ENCODE data around the gene ZBTB38. TPM values are rescaled to one million over a fixed set of nuclear protein-coding genes. Genes with fewer than 3 reads are reported as not detected.

ZBTB38 gene
- total RNA-seq, 4 donors from 2014 or later: 183 to 225 (median 203) TPM

DNA sequence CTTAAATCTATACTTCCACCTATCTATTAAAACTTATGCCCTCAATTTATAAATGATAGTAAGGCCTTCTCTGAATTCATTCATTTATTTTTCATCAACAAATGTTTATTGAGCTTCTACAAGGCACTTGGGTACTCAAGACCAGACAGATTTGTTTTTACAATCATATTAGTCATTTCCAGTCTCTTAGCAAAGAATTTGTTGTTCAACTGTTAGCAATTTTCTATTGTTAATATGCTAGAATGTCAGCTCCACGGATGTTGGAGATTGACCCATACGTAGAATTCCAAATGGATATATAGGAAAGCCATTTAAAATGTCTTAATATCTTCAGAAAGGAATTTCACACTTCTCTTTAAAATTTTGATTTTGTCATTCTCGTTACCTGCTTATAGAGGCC is 36.7 kb downstream of the ZBTB38 start:
- peaks cover 29 to 87% (median 31%) of the 10 kb centered on the region in 3 donors for H3K4me1 ChIP-seq
- no peak for ATAC-seq
- H3K36me3 ChIP-seq: peaks cover 0 to 37% of the 10 kb centered on the region in 2 donors
- peak overlapping the region; percentile 85 to 100 (median 98) for H3K27ac ChIP-seq
- H3K4me3 ChIP-seq: no peak overlapping the region
- TF ChIP-seq POLR2AphosphoS5 (IDR thresholded peaks at IDR 0.05) (no peak), EP300 (IDR thresholded peaks at IDR 0.05) (no peak)
- no peaks in the 10 kb centered on the region for H3K27me3 ChIP-seq
- WGBS, 2 donors (ENCODE audit: low coverage in 1 of 2): 61 to 75% methylated on average over 3 of the region's 3 CpGs
- H3K9me3 ChIP-seq: no peaks in the 10 kb centered on the region

DNA sequence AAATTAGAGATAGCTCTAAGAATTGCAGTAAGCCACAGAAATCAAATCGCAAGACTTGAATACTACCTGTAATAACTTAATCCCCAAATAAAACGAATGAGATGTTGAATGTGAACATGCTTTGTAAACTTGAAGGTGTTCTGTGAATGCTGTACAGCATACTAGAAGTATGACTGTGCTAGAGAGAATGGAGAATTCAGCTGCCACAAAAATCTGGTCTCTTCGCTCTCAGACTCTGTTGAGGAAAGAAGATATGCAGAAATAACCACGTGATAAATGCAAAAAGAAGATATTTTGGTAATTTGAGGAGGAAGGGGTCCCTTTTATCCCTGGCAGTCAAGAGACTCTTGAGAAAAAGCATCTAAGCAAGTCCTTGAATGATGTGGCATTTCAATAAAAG is 37.3 kb downstream of the ZBTB38 start:
- TF ChIP-seq, protein P1, sequence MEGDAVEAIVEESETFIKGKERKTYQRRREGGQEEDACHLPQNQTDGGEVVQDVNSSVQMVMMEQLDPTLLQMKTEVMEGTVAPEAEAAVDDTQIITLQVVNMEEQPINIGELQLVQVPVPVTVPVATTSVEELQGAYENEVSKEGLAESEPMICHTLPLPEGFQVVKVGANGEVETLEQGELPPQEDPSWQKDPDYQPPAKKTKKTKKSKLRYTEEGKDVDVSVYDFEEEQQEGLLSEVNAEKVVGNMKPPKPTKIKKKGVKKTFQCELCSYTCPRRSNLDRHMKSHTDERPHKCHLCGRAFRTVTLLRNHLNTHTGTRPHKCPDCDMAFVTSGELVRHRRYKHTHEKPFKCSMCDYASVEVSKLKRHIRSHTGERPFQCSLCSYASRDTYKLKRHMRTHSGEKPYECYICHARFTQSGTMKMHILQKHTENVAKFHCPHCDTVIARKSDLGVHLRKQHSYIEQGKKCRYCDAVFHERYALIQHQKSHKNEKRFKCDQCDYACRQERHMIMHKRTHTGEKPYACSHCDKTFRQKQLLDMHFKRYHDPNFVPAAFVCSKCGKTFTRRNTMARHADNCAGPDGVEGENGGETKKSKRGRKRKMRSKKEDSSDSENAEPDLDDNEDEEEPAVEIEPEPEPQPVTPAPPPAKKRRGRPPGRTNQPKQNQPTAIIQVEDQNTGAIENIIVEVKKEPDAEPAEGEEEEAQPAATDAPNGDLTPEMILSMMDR (IDR thresholded peaks at IDR 0.05): no peak
- TF ChIP-seq POLR2A (IDR thresholded peaks at IDR 0.05) (no peak), POLR2AphosphoS5 (IDR thresholded peaks at IDR 0.05) (no peak), EP300 (IDR thresholded peaks at IDR 0.05) (no peak)
- no peaks in the 10 kb centered on the region for H3K9me3 ChIP-seq
- peaks cover 0 to 37% of the 10 kb centered on the region in 2 donors for H3K36me3 ChIP-seq
- no peak overlapping the region for H3K4me3 ChIP-seq
- ATAC-seq: no peak
- peak overlapping the region; percentile 85 to 100 (median 98) for H3K27ac ChIP-seq
- H3K27me3 ChIP-seq: no peaks in the 10 kb centered on the region
- peaks cover 30 to 87% (median 32%) of the 10 kb centered on the region in 3 donors for H3K4me1 ChIP-seq
- WGBS, 2 donors (ENCODE audit: low coverage in 1 of 2): 60 to 66% methylated on average over 2 to 4 of the region's 4 CpGs

DNA sequence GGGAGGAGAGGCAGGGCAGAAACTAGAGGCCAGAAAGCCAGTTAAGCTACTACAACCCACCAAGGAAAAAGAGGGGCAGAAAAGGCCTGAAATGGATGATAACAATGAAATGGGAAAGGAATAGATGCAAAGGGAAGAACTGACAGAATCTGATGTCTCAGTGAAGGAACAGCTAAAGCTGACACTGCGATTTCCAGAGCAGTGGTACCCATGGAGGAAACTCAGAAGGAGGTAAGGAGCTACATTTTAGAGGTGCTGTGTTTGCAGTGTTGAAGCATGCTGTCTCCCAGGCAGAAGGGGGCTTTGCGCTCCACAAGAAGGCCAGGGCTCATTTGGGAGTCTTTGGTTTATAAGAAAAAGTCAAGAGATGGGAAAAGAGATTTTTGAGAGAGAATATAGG is 38.0 kb downstream of the ZBTB38 start:
- peak overlapping the region; percentile 85 to 100 (median 98) for H3K27ac ChIP-seq
- no peak for ATAC-seq
- 93% methylated on average over 2 of the region's 2 CpGs; no CpG with 5 or more reads in 1 of the 2 donors for WGBS, 2 donors (ENCODE audit: low coverage in 1 of 2)
- H3K4me3 ChIP-seq: no peak overlapping the region
- no peaks in the 10 kb centered on the region for H3K27me3 ChIP-seq
- H3K4me1 ChIP-seq: peaks cover 31 to 87% (median 32%) of the 10 kb centered on the region in 3 donors
- no peaks in the 10 kb centered on the region for H3K9me3 ChIP-seq
- peaks cover 0 to 37% of the 10 kb centered on the region in 2 donors for H3K36me3 ChIP-seq
- TF ChIP-seq EP300 (IDR thresholded peaks at IDR 0.05): no peak
- TF ChIP-seq POLR2A (IDR thresholded peaks at IDR 0.05): no peak
- no peak for TF ChIP-seq POLR2AphosphoS5 (IDR thresholded peaks at IDR 0.05)
- TF ChIP-seq, protein P1 (IDR thresholded peaks at IDR 0.05): no peak

DNA sequence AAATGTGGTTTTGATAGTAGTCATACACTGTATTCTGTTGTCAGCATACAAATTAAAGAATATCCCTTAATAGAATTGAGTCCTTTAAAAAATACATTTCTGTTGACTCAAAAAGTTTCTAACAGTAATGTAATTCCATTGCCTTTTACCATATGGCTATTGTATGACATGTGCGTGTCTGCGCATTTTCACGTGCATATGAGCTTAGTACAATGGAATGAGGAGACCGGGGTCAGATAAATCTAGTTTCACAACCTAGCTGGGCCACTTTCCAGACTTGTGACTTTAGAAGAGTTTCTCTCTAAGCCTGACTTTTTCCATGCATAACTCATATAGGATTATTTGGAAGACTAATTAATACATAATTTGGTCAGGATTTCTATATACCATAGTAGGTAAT is 38.7 kb downstream of the ZBTB38 start:
- H3K27me3 ChIP-seq: no peaks in the 10 kb centered on the region
- H3K9me3 ChIP-seq: no peaks in the 10 kb centered on the region
- peak overlapping the region; percentile 98 to 100 (median 99) for H3K27ac ChIP-seq
- TF ChIP-seq POLR2AphosphoS5 (IDR thresholded peaks at IDR 0.05) (peak; percentile 89), EP300 (IDR thresholded peaks at IDR 0.05) (no peak)
- peaks cover 0 to 37% of the 10 kb centered on the region in 2 donors for H3K36me3 ChIP-seq
- 35 to 56% methylated on average over 4 of the region's 4 CpGs for WGBS, 2 donors (ENCODE audit: low coverage in 1 of 2)
- no peak overlapping the region for H3K4me3 ChIP-seq
- ATAC-seq: peak; percentile 40
- H3K4me1 ChIP-seq: peaks cover 37 to 88% (median 37%) of the 10 kb centered on the region in 3 donors

DNA sequence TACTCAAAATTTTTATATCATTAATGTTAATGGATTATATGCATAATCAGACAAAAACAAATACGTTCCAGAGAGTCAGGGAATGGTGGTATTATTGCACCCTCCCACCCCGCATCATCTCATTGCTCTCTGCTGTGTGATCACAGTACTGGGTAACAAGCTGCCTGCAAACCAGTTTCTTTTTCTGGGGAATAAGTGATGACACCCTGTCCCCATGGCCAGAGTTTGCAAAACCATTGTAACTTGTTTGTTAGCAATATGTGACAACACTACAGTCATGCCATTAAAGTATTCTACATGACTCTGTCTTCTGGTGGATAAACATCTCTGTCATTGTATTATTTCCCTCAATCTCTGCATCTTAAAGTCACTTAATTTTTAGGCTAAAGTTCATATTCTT is 39.5 kb downstream of the ZBTB38 start:
- H3K27ac ChIP-seq: peak overlapping the region; percentile 98 to 100 (median 99)
- ATAC-seq: no peak
- no peak overlapping the region for H3K4me3 ChIP-seq
- no peaks in the 10 kb centered on the region for H3K9me3 ChIP-seq
- peaks cover 0 to 37% of the 10 kb centered on the region in 2 donors for H3K36me3 ChIP-seq
- peaks cover 37 to 93% (median 37%) of the 10 kb centered on the region in 3 donors for H3K4me1 ChIP-seq
- TF ChIP-seq, protein P1 (IDR thresholded peaks at IDR 0.05): no peak
- TF ChIP-seq POLR2AphosphoS5 (IDR thresholded peaks at IDR 0.05) (no peak), EP300 (IDR thresholded peaks at IDR 0.05) (no peak), POLR2A (IDR thresholded peaks at IDR 0.05) (no peak)
- H3K27me3 ChIP-seq: no peaks in the 10 kb centered on the region
- 84 to 89% methylated on average over 2 of the region's 2 CpGs for WGBS, 2 donors (ENCODE audit: low coverage in 1 of 2)

DNA sequence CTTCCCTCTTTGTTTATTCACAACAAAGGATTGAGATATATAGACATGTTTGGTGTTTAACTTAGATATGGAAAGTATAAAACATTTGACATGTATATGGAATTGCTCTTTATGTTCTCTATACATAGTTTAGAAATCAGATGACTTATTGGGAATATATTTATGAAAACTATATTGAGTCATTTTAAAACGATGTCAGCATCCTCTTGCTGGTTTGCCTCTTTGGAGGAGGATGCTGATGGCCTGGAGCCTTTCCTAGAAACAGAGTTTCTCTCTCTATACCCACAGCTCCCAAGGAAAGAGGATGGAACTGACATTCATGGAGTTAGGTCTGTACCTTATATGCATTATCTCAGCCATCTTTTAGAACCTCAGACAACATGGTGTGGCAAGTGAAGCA is 40.3 kb downstream of the ZBTB38 start:
- Histone ChIP-seq H3K4me3 (no peak overlapping the region), H3K4me1 (peaks cover 39 to 98% (median 42%) of the 10 kb centered on the region in 3 donors), H3K9me3 (no peaks in the 10 kb centered on the region), H3K27ac (peak overlapping the region; percentile 98 to 100 (median 99)), H3K36me3 (peaks cover 0 to 39% of the 10 kb centered on the region in 2 donors), H3K27me3 (no peaks in the 10 kb centered on the region)
- no peak for ATAC-seq
- TF ChIP-seq, protein P1 (IDR thresholded peaks at IDR 0.05): no peak
- TF ChIP-seq POLR2A (IDR thresholded peaks at IDR 0.05): no peak
- TF ChIP-seq POLR2AphosphoS5 (IDR thresholded peaks at IDR 0.05): no peak
- TF ChIP-seq EP300 (IDR thresholded peaks at IDR 0.05): no peak
- 50 to 57% methylated on average over 1 of the region's 1 CpG for WGBS, 2 donors (ENCODE audit: low coverage in 1 of 2)
